PC-9 (cell line): ENCODE measurements around the gene PIK3R2.

Source experiments
- EZH2 ChIP-seq: fragments of 200-600 bp; sonication (generic); IDR thresholded peaks from 2 replicates; pipeline ENCODE4 v1.8.0; 2017; ENCODE audit warnings: antibody characterized with exemption, low read depth
- TF ChIP-seq, protein P1 (sequence below): fragments of 200-600 bp; sonication (generic); conservative IDR thresholded peaks from 2 replicates; pipeline ENCODE4 v1.6.1; 2017; ENCODE audit warnings: mixed run types, antibody characterized with exemption, mild to moderate bottlenecking, moderate library complexity

DNA sequence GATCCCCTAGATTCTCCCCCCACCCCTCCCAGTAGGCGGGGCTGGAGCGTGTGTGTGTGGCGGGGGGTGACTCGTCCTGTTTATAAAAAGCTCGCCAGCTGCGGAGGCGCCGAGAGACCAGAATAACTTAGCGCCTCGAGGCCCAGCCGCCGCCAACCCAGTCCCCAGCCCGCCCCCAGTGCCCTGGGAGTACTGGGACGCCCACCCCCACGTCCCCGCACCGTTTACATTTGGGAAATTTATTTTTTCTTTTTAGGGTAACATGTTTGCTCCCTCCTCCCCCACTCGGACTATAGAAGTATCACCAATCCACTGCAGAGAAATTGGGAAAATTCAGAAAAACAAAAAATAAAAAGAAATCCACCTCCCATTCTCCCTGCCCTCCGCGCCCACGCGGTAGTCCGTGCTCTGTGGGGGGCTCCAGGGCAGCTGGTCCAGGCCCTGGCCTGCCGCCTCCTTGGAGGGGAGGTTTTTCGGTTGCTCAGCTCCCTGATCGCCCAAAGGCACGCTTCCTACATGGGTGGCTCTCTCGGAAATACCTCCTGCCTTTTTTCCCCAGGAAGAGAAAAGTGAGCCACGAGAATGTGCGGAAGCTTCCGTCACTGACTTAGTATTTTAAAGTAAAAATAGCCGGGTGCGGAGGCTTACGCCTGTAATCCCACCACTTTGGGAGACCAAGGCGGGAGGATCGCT, 52.4 kb downstream of the PIK3R2 start:
- TF ChIP-seq, protein P1, sequence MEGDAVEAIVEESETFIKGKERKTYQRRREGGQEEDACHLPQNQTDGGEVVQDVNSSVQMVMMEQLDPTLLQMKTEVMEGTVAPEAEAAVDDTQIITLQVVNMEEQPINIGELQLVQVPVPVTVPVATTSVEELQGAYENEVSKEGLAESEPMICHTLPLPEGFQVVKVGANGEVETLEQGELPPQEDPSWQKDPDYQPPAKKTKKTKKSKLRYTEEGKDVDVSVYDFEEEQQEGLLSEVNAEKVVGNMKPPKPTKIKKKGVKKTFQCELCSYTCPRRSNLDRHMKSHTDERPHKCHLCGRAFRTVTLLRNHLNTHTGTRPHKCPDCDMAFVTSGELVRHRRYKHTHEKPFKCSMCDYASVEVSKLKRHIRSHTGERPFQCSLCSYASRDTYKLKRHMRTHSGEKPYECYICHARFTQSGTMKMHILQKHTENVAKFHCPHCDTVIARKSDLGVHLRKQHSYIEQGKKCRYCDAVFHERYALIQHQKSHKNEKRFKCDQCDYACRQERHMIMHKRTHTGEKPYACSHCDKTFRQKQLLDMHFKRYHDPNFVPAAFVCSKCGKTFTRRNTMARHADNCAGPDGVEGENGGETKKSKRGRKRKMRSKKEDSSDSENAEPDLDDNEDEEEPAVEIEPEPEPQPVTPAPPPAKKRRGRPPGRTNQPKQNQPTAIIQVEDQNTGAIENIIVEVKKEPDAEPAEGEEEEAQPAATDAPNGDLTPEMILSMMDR: no peak
- no peak for TF ChIP-seq EZH2
